GM13977 (cell line): Measurements from ENCODE around the gene GUCY1A2.
A peak's percentile ranks its signal among the peaks of the same experiment; 100 is the strongest.

Experiments
- DNase-seq: peaks from one replicate; pipeline ENCODE4 v3.0.0; 2012; ENCODE audit warnings: low spot score
- CTCF ChIP-seq: IDR thresholded peaks from 2 replicates; pipeline ENCODE4 v1.5.1; 2012; ENCODE audit warnings: mild to moderate bottlenecking, control low read depth; ENCODE audit not compliant: insufficient read depth; ENCODE audit errors: extremely low read depth, missing control alignments
- in situ Hi-C: fragments of 300-500 bp; cut with MboI; formaldehyde crosslinking; loops from one replicate; pipeline ENCODE4 v1.12.0; 2022; ENCODE audit warnings: low sequenced_read_pairs, low pct_unique_long_range_greater_than_20kb, mixed read lengths, inconsistent platforms; ENCODE audit not compliant: unreplicated experiment

GUCY1A2 gene

GRCh38 chr11:107042748-107043147 lies 24.5 kb upstream of the GUCY1A2 start:
- in situ Hi-C loops = no loop called here
- TF ChIP-seq CTCF = no peak
- DNase-seq = no peak

GRCh38 chr11:107041088-107041444 lies 22.8 kb upstream of the GUCY1A2 start:
- in situ Hi-C loops = no loop called here
- no peak for DNase-seq
- TF ChIP-seq CTCF = no peak

GRCh38 chr11:107040433-107041087 lies 22.3 kb upstream of the GUCY1A2 start:
- TF ChIP-seq CTCF = no peak
- in situ Hi-C loops = no loop called here
- DNase-seq = no peak

- no peak for DNase-seq
- no peak for TF ChIP-seq CTCF
- in situ Hi-C loops = no loop called here
Observed at GRCh38 chr11:107025673-107026072, 7.4 kb upstream of the GUCY1A2 start.

- in situ Hi-C loops = no loop called here
- no peak for TF ChIP-seq CTCF
- no peak for DNase-seq
Observed at GRCh38 chr11:107020594-107020993, 2.3 kb upstream of the GUCY1A2 start.

GRCh38 chr11:107018902-107019493 lies 722 bp upstream of the GUCY1A2 start:
- no peak for TF ChIP-seq CTCF
- DNase-seq = peak; percentile 66
- in situ Hi-C loops = no loop called here
